ENCODE results near the gene BANP. TPM values are rescaled to one million over a fixed set of nuclear protein-coding genes. Genes with fewer than 3 reads are reported as not detected.

BANP gene
- total and polyA plus RNA-seq, 2 donors (not counting 1 experiment from before 2014, with no cell fraction given), result 9.3 to 31.0 TPM

GRCh38 chr16:88063211-88063773, 112.1 kb downstream of the BANP start:
- peak overlapping the region; percentile 76 for H3K27ac ChIP-seq (ENCODE audit: insufficient read depth, low read length)
- peak overlapping the region; percentile 33 for H3K9ac ChIP-seq (ENCODE audit: insufficient read depth, low read length)
- H2AFZ ChIP-seq (ENCODE audit: low read length), result peak overlapping the region; percentile 1
- H3K79me2 ChIP-seq (ENCODE audit: control insufficient read depth, insufficient read depth, low read length), result no peaks in the 10 kb centered on the region
- peaks cover 28% of the 10 kb centered on the region for H3K4me1 ChIP-seq (ENCODE audit: control insufficient read depth, extremely low read depth, insufficient read depth, low read length)
- peak; percentile 84 to 91 for DNase-seq (ENCODE audit: low read depth in 2 of 2)
- no peak overlapping the region for H3K4me3 ChIP-seq (replicated peaks in 1 of 4; ENCODE audit: control extremely low read depth in 1 of 4, insufficient read depth in 1 of 4, low read depth in 3 of 4, low read length in 4 of 4)
- H3K27me3 ChIP-seq (ENCODE audit: control insufficient read depth, insufficient read depth, low read length), result no peaks in the 10 kb centered on the region
- H3K9me3 ChIP-seq (ENCODE audit: control insufficient read depth, insufficient read depth, low read depth, low read length), result no peaks in the 10 kb centered on the region
- TF ChIP-seq, protein P1, sequence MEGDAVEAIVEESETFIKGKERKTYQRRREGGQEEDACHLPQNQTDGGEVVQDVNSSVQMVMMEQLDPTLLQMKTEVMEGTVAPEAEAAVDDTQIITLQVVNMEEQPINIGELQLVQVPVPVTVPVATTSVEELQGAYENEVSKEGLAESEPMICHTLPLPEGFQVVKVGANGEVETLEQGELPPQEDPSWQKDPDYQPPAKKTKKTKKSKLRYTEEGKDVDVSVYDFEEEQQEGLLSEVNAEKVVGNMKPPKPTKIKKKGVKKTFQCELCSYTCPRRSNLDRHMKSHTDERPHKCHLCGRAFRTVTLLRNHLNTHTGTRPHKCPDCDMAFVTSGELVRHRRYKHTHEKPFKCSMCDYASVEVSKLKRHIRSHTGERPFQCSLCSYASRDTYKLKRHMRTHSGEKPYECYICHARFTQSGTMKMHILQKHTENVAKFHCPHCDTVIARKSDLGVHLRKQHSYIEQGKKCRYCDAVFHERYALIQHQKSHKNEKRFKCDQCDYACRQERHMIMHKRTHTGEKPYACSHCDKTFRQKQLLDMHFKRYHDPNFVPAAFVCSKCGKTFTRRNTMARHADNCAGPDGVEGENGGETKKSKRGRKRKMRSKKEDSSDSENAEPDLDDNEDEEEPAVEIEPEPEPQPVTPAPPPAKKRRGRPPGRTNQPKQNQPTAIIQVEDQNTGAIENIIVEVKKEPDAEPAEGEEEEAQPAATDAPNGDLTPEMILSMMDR (conservative IDR thresholded peaks at IDR 0.05 in 1 of 2, IDR thresholded peaks at IDR 0.05 in 1 of 2; ENCODE audit: low read depth in 1 of 2, low read length in 2 of 2), result peak; percentile 69 to 72
- TF ChIP-seq EZH2 (IDR thresholded peaks at IDR 0.05; ENCODE audit: low read length, missing control alignments), result no peak
- peaks cover 3% of the 10 kb centered on the region for H3K36me3 ChIP-seq (ENCODE audit: control insufficient read depth, insufficient read depth, low read length)
- H3K4me2 ChIP-seq (ENCODE audit: extremely low read depth, insufficient read depth, low read length), result peak overlapping the region; percentile 39
- no peaks in the 10 kb centered on the region for H4K20me1 ChIP-seq (ENCODE audit: control insufficient read depth, extremely low read depth, insufficient read depth, low read length)

DNA sequence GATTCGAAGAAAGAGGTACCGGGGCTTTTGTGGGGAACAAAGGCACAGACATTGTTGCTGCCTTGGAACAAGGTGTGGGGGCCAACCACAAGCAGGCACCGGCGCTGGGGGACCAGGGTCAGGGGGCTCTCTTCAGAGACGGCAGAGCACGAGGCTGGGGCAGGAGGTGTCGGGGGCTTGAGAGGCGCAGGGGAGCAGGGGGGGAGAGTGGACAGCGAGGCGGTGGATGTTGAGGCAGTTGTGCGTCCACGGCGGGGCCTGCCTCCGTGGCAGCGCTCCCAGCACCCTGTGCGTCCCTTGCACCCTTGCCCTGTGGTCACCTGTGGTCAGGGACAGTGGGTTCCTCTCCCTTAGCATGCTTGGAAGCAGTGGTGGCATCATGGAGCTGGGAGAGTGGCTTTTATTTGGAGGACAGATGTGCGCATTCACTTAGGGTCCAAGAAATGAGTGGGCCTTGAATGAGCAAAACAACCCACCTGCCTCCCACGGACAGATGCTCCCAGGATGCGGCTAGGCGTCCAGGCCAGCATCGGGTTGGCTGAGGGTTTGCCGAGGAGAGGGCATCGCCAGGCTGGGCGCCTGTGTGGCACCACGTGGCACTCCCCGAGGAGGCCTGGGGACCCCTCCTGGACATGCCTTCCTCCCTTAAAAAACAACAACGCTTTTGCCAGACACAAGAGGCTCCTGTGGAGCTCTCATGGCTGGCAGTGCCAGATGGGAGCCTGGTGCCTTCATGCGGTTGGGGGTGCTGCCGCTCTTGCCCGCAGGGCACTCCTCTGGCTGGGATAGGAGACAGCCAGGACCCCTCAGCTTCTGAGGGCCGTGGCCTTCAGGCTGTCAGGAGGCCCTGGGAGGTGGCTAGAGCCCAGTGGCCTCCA, 113.0 kb downstream of the BANP start:
- Histone ChIP-seq H3K4me1 (ENCODE audit: control insufficient read depth, extremely low read depth, insufficient read depth, low read length) (peaks cover 28% of the 10 kb centered on the region), H4K20me1 (ENCODE audit: control insufficient read depth, extremely low read depth, insufficient read depth, low read length) (no peaks in the 10 kb centered on the region), H3K9ac (ENCODE audit: insufficient read depth, low read length) (no peak overlapping the region), H3K27ac (ENCODE audit: insufficient read depth, low read length) (peak overlapping the region; percentile 76), H3K36me3 (ENCODE audit: control insufficient read depth, insufficient read depth, low read length) (peaks cover 3% of the 10 kb centered on the region), H3K4me3 (replicated peaks in 1 of 4; ENCODE audit: control extremely low read depth in 1 of 4, insufficient read depth in 1 of 4, low read depth in 3 of 4, low read length in 4 of 4) (no peak overlapping the region), H3K79me2 (ENCODE audit: control insufficient read depth, insufficient read depth, low read length) (no peaks in the 10 kb centered on the region), H3K9me3 (ENCODE audit: control insufficient read depth, insufficient read depth, low read depth, low read length) (no peaks in the 10 kb centered on the region), H2AFZ (ENCODE audit: low read length) (no peak overlapping the region), H3K27me3 (ENCODE audit: control insufficient read depth, insufficient read depth, low read length) (no peaks in the 10 kb centered on the region), H3K4me2 (ENCODE audit: extremely low read depth, insufficient read depth, low read length) (peak overlapping the region; percentile 39)
- no peak for TF ChIP-seq EZH2 (IDR thresholded peaks at IDR 0.05; ENCODE audit: low read length, missing control alignments)
- TF ChIP-seq, protein P1 (conservative IDR thresholded peaks at IDR 0.05 in 1 of 2, IDR thresholded peaks at IDR 0.05 in 1 of 2; ENCODE audit: low read depth in 1 of 2, low read length in 2 of 2), result no peak
- no peak for DNase-seq (ENCODE audit: low read depth in 2 of 2)

DNA sequence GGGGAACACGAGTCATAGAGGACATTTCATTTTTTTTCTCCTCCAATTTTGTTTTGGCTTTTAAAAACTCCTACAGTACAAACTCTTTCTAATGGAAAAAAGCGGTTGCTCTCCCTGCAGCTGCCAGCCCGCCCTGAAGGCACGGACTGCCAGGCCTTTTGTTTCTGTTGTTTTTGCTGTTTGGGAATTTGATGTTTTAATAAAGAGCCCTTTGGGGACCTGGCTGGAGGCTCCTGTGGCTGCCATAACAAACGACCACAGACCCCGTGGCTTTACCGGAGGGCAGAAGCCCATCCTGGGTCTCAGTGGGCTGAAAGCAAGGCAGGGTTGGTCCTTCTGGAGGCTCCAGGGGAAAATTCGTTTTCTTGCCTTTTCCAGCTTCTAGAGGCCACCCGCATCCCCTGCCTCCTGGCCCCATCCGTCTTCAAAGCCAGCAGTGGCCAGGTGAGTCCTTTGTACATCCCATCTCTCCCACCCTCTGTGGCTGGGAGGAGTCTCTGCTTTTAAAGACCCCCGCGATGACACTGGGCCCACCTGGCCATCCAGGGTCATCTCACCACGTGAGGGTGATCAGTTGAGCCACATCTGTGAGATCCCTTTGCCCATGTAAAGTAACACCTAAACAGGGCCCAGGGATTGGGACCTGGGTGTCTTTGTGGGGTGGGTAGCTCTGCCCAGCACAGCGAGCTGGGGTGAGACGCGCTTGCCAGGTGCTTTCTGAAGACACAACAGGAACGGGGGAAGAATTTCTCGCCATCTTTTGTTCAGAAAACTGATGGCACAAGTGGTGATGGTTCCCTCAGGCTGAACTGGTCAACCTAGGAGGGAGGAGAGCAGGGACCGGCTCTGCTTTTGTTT, 113.9 kb downstream of the BANP start:
- Histone ChIP-seq H3K9me3 (ENCODE audit: control insufficient read depth, insufficient read depth, low read depth, low read length) (no peaks in the 10 kb centered on the region), H3K4me3 (replicated peaks in 1 of 4; ENCODE audit: control extremely low read depth in 1 of 4, insufficient read depth in 1 of 4, low read depth in 3 of 4, low read length in 4 of 4) (no peak overlapping the region), H3K27ac (ENCODE audit: insufficient read depth, low read length) (peak overlapping the region; percentile 18), H2AFZ (ENCODE audit: low read length) (no peak overlapping the region), H3K9ac (ENCODE audit: insufficient read depth, low read length) (no peak overlapping the region), H3K36me3 (ENCODE audit: control insufficient read depth, insufficient read depth, low read length) (no peaks in the 10 kb centered on the region), H3K79me2 (ENCODE audit: control insufficient read depth, insufficient read depth, low read length) (no peaks in the 10 kb centered on the region), H3K27me3 (ENCODE audit: control insufficient read depth, insufficient read depth, low read length) (no peaks in the 10 kb centered on the region), H3K4me1 (ENCODE audit: control insufficient read depth, extremely low read depth, insufficient read depth, low read length) (peaks cover 28% of the 10 kb centered on the region), H3K4me2 (ENCODE audit: extremely low read depth, insufficient read depth, low read length) (no peak overlapping the region), H4K20me1 (ENCODE audit: control insufficient read depth, extremely low read depth, insufficient read depth, low read length) (no peaks in the 10 kb centered on the region)
- no peak for DNase-seq (ENCODE audit: low read depth in 2 of 2)
- no peak for TF ChIP-seq EZH2 (IDR thresholded peaks at IDR 0.05; ENCODE audit: low read length, missing control alignments)
- TF ChIP-seq, protein P1 (conservative IDR thresholded peaks at IDR 0.05 in 1 of 2, IDR thresholded peaks at IDR 0.05 in 1 of 2; ENCODE audit: low read depth in 1 of 2, low read length in 2 of 2), result no peak

Measured in fibroblast of lung (primary cell).